Islet precursor cell (in vitro differentiated cells): ENCODE measurements around the gene CHRNA5.

ENCODE experiments used
- DNase-seq: peaks from one replicate; pipeline ENCODE4 v3.0.0-alpha.2; 2018

Gene CHRNA5

GRCh38 chr15:78640527-78641101, 75.3 kb downstream of the CHRNA5 start:
- DNase-seq, result peak; percentile 79

- peak; percentile 90 for DNase-seq
Observed at GRCh38 chr15:78641102-78641748, 75.9 kb downstream of the CHRNA5 start, which contains the start of gene CHRNB4. CHRNB4 (minus strand) TSS chr15:78641210; CDS start chr15:78641133, 77 bp downstream.

GRCh38 chr15:78641749-78642275, 76.5 kb downstream of the CHRNA5 start:
- no peak for DNase-seq

GRCh38 chr15:78642331-78642730, 77.0 kb downstream of the CHRNA5 start:
- DNase-seq, result no peak
